SH-SY5Y (cell line): ENCODE measurements around the gene SLC35G6.

Source experiments
- GATA2 ChIP-seq: IDR thresholded peaks from 2 replicates; pipeline ENCODE4 v1.6.1; 2011; ENCODE audit warnings: mild to moderate bottlenecking, low read depth, low read length
- GATA3 ChIP-seq: IDR thresholded peaks from 2 replicates; pipeline ENCODE4 v1.6.1; 2011; ENCODE audit warnings: low read depth, mild to moderate bottlenecking, low read length, moderate library complexity

DNA sequence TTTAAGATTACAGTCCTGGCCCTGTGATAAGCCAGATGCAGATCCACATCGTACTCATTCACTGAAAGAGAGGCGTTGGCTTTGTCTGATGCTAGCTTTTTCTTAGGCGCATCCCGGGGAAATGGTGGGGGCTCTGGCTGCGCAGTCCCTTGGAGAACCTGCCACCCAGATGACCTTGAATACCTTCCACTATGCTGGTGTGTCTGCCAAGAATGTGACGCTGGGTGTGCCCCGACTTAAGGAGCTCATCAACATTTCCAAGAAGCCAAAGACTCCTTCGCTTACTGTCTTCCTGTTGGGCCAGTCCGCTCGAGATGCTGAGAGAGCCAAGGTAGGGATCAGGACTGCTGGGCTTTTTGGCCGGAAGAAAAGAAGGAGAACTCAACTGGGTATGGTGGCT, 26.9 kb downstream of the SLC35G6 start:
- no peak for TF ChIP-seq GATA2
- no peak for TF ChIP-seq GATA3
